GM21529 (cell line): ENCODE data around the gene CHD1.
"Not testable (repeated sequence)": the region's sequence is repeated elsewhere in the genome, so short reads cannot be mapped to it uniquely, and the experiment has no call there.

Source experiments
- ATAC-seq: cut with Tn5 transposase; IDR thresholded peaks from one replicate; pipeline ENCODE4 v1.9.1; 2021; ENCODE audit not compliant: unreplicated experiment

Gene CHD1

DNA sequence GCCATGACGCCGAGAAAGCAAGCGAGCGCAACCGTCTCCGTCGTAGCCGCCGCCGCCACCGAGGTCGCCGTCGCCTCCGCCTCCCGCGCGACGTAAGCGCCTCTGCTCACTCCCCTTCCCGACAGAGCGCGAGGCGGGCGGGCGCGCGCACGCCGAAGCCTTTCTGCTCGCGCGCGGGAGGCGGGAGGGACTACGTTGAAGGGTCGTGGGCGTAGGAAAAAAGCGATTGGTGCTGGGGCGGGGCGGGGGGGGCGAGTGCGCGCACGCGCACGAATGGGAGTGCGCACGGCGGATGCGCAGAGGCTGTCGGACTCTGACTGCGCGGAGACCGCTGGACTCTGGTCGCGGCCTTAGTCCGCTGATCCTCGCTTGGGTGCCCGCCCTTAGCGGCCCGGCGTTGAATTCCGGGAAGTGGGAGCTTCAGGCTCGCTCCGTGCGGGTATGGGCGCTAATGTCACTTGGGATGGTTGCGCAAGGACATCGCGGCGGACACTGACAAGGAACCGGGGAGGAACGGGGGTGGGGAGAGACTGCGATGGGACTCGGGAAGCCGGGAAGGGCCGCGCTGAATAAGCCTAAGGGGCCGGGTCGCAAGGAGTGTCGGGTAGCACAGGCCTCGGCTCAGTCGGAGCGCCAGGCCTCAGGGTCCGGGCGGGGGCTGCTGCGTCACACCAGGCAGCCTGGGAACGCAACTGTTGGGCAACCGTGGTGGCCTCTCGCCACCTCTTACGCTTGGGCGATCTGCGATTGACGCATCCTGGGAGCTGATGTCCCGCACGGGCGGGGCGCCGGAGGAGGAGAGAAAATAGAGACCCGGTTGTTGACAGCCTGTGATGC, at the start of gene CHD1:
TSS of gene CHD1 (minus strand) at position 135 of the 837 bp plus-strand sequence. CDS start 2,621 bp downstream, outside the sequence.
- peak; percentile 62 for ATAC-seq

DNA sequence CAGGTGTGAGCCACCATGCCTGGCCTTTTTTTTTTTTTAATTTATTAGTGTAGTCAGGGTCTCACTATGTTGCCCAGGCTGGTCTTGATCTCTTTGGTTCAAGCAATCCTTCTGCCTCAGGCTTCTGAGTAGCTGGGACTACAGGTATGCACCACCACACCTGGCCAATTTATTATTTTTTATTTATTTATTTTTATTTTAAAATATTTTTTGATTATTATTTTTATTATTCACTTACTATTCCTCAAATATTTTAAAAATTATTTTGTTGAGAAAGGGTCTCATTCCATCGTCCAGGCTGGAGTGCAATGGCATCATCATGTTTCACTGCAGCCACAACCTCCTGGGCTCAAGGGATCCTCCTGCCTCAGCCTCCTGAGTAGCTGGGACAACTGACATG, 49.7 kb upstream of the CHD1 start:
- ATAC-seq, result no peak

DNA sequence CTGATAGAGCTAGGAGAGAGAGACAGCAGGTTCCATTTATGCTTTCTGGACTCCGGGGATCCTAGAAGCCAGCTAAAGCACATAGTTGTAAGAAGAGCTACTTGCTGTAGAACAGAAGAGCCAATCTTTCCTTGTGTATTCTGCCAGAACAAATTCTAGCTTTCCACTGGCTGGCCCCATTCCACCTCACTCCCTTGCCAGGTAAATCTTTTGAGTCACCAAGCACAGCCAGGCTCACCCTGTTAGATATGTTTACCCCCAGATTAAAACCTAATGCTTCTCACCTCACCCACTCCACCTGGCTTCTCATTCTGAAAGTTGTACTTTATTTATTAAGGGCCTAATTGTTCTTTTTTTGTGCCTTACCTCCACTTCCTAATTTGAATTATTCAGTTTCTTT, 48.9 kb upstream of the CHD1 start:
- ATAC-seq, result no peak

DNA sequence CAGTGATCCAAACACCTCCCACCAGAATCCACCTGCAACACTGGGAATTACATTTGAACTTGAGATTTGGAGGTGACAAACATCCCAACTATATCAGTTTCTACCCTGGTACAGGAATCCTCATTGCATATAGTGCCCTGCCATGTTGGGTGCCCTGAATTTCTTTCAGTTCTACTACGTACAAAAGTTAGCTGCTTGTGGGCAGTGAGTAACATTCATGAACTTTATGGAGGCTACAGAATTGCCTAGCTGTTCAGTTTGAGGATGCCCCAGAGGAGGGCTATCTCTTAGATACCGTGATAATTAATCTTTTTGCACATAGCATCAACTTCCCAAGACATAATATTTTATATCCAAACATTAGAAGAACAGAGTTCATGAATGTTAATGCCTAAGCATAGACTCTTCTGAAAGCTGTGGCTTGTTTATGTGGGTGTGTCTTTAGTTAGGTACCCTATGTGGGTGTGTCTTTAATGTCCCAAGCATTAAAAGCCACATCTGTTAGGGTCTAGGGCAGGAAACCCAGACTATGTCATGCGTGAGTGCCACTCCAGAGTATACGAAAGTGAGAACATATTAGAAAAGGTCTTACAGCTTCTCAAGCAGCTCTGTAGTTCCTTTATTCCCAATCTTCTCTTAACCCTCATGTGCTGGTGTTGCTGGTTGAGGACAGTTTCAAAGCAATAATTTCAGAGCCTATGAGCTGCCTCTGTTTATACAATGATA, 47.0 kb upstream of the CHD1 start:
- ATAC-seq, result peak; percentile 92

DNA sequence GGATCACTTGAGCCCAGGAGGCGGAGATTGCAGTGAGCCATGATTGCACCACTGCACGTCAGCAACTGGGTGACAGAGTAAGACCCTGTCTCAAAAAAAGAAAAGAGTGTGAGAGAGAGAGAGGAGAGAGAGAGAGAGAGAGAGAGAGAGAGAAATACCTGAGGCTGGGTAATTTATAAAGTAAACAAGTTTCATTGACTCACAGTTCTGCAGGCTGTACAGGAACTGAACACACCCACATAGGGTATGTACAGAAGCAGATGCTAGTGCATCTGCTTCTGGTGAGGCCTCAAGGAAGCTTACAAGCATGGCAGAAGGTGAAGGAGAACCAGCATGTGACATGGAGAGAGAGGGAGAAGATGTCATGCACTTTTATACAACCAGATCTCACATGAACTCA, 46.4 kb upstream of the CHD1 start:
- no peak for ATAC-seq

DNA sequence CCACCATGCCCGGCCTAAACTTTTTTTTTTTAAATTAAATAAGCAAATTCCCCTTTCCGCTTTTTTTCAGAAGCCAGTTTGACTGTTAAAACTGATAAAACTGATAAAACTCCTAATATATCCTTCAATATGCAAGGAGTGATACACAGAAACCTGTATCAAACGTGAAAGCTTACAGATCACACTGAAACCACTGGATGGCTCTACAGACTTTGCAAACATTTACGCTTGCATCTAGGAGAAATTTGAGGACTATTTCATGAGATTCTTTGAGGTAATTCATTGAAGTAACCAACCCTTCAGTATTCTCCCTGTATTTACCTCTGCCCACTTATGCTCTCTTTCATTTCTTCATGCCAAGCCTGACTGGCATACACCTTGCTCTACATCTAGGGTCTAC, 40.6 kb upstream of the CHD1 start:
- ATAC-seq, result no peak

DNA sequence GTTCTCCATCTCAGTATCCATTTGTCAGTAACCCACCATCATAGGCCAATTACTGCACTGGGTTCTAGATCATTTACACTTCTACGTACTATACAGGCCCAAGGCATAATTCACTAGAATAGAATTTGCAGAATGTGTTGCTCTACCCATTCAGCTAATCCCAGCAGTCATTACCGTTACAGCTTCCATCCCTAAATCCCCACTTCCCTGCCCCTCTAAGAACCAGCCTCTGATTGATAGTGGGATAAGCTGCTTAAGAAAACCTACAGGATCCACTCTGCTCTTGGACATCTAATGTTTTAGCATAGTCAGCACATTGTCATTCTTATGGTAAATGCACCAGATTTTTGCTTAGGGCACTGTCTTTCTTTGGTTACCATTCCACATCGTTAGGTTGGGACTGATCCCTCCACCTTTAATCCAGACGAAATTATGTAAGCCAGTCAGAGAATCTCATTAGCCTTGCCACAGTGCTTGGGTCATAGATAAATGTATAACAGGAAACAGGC, 39.3 kb upstream of the CHD1 start:
- ATAC-seq, result no peak

DNA sequence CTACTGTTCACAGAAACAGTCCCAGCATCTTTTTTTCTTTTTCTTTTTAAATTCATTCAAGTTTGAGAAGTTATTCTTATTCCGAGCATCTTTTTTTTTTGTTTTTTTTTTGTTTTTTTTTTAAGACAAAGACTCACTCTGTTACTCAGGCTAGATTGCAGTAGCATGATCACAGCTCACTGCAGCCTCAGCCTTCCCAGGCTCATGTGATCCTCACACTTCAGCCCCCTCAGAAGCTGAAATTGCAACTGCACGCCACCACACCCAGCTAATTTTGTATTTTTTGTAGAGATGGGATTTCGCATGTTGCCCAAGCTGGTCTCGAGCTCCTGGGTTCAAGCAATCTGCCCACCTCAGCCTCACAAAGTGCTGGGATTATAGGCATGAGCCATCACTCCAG, 36.4 kb upstream of the CHD1 start:
- ATAC-seq, result no peak

DNA sequence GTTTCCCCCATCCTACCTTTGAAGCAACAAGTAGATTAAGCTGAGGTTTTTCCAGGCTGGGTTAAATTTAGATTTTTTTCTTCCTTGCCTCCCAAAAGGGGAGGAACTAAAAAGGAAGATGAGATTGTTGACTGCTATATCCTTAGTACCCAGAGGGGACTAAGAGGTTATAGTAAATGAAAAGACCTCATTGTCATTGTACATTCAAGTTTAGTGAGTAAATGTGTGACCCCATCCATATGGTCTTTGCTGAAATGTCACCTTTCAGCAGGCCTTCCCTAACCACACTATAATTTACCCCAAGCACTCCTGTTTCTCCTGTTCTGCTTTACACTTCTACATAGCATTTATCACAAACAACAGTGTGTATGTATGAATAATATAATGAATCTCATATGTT, 35.8 kb upstream of the CHD1 start:
- no peak for ATAC-seq

DNA sequence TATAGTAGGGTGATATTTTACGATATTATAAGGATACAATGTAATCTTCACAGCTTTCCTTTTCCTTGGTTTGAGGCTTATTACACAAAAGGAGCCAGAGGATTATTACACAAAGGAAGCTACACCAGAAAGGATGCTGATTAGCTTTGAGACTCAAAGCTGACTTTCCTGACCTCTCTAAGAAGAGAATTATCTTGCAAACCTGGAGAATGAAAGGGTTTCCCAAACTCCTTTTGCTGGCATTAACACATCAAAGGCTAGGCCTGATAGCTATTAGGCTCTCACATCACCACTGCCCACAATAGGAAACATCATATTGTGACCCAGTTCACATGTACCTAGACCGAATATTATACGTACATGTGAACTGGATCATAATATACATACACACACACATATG, 34.2 kb upstream of the CHD1 start:
- no peak for ATAC-seq

DNA sequence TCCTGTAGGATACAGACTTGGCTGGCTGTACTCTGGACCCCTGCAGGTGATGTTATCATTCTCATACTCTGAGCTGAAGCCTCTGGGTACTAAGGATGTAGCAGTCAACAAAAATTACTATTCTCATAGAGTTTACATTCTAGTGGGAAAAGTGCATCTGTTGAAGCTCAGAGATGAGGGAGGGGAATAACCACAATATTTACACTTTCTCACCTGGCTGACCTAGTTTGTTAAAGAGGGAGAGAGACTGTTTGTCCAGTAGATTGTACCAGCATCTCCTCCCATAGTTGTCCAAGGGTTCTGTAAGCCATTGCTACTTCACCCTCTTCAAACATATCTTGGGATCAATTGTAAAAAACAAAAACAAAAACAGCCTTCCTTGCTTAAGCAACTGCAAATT, 33.8 kb upstream of the CHD1 start:
- ATAC-seq, result no peak

DNA sequence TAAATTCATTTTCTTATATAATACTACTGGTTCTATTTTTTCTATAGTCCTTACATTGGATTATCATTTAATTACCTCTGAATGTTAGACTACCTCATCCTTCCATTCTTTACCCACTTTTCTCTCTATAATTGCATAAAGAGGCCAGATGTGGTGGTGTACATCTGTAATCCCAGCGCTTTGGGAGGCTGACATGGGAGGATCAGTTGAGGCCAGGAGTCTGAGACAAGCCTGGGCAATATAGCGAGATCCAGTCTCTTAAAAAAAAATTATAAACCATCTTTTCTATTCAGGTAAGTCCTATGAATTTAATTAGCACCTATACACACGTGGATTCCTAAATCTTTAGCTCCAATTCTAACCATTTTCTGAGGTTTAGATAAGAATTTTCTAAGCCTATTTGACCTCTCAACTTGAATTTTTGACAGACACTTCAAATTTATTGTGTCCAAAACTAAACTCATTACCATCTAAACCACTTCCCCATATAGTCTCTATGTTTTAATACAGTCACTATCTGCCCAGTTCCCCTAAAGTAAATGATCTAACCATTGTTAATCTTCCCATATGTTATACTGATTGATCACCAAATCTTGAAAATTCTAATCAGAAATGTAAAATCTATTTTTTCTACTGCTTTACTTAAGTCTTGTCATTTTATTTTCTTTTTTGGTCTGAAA, 33.0 kb upstream of the CHD1 start:
- no peak for ATAC-seq

DNA sequence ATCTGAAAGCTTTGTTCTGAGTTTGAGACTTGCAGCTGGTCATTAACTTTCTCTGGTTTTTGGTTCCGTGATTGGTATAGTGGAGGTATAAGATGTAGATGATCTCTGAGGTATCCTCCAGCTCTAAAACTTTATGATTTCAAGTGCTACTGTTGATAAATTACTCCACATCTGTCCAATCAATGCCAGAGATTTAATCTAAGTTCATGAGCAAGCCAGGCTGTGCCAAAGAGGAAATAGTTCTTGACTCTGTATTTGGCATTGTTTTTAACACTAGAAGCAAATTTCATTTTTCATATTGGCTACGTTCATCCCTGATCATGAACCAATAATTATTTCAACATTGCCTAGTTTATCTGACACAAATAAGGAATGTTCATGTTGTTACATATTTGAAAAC, 28.5 kb upstream of the CHD1 start:
- ATAC-seq, result no peak

DNA sequence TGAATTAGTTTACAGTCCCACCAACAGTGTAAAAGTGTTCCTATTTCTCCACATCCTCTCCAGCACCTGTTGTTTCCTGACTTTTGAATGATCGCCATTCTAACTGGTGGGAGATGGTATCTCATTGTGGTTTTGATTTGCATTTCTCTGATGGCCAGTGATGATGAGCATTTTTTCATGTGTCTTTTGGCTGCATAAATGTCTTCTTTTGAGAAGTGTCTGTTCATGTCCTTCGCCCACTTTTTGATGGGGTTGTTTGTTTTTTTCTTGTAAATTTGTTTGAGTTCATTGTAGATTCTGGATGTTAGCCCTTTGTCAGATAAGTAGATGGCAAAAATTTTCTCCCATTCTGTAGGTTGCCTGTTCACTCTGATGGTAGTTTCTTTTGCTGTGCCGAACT, 27.1 kb upstream of the CHD1 start:
- ATAC-seq, result not testable (repeated sequence)

DNA sequence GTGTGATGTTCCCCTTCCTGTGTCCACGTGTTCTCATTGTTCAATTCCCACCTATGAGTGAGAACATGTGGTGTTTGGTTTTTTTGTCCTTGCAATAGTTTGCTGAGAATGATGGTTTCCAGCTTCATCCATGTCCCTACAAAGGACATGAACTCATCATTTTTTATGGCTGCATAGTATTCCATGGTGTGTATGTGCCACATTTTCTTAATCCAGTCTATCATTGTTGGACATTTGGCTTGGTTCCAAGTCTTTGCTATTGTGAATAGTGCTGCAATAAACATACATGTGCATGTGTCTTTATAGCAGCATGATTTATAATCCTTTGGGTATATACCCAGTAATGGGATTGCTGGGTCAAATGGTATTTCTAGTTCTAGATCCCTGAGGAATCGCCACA, 26.7 kb upstream of the CHD1 start:
- not testable (repeated sequence) for ATAC-seq

DNA sequence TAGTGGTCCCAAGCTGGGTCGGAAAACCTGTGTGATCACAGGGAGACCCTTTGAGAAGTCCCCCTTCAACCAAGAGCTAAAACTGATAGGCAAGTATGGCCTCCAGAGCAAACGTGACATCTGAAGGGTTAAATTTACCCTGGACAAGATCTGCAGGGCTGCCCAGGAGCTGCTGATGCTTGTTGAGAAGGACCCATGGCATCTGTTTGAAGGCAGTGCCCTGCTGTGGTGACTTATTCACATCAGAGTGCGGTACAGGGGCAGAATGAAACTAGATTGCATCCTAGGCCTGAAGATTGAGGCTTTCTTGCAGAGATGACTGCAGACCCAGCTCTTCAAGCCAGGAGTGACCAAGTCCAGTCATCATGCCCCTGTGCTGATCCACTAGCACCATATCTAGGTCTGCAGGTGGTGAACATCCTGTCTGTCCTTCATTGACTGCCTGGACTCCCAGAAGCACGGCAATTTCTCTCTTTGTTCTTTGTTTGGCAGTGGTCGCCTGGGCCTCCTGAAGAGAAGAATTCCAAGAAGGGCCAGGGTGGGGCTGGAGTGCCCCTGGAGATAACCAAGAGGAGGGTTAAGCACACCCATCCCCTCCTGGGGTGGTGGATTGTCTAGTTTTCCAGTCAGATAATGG, 25.7 kb upstream of the CHD1 start:
- no peak for ATAC-seq

DNA sequence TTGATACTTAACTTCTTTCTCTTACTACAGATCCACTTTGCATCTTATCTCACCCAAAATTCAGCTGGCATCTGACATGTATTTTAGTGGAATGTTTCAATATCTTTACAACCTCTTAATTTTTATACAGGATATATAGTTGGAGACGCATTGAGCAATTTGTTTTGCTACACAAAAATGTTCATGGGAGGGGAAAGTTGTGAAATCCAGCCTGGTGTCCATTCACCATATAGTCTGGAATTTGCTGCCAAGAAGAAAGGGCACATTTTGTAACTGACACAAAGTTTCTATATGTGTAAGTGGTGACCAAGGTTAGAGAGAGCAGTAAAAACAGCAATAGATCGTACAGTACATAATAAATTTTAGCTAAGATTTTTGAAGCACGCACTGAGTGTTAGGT, 14.0 kb upstream of the CHD1 start:
- no peak for ATAC-seq

DNA sequence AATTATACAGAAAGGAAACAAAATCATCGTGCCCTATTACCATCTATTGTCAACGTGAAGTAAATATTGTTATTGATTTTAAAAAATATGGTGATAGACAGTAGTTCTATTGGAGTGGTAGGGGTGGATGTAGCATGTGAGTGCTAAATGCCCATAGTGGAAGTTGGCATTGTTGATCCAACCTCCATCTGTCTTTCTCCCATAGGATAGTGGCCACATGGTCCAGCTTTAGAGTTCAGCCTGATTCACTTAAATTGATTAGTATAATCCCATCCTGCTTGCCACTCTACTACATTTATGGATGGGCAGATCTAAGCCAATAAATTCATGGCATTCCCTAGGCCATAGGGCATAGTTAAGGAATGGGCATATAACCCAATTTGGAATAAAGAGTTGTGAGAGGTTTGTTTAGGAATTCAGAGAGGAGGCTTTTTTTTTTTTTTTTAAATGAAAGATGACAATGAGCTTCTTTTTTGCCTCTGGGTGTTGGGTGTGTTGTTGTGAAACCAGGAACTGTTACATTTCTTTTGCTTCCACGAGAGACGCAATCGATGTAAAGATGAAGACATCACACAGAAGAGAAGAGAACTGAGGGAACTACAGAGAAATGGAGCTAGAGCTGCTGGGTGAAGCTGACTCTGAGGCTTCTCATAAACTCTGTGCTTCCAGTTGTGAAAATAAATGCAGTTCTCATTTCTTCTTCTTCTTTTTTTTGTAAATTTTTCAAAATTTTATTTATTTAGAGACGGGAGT, 12.5 kb upstream of the CHD1 start:
- ATAC-seq, result no peak

DNA sequence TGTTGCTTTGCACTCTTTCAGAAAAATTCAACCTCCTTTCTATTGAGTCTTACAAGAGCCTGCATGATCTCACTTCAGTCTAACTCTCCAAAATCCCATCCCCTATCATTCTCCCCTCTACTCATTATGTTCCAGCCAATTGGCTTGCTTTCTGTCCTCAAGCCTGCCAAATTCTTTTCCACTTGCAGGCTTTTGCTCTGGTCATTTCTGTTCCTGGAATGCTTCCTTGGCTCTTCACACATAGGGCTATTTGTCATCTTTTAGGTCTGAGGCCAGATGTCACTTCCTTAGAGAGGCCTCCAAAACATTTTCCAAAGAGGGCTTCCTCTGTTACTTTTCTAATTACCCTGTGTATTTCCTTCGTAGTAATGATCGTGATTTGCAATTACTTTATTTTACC, 11.8 kb upstream of the CHD1 start:
- ATAC-seq, result no peak

DNA sequence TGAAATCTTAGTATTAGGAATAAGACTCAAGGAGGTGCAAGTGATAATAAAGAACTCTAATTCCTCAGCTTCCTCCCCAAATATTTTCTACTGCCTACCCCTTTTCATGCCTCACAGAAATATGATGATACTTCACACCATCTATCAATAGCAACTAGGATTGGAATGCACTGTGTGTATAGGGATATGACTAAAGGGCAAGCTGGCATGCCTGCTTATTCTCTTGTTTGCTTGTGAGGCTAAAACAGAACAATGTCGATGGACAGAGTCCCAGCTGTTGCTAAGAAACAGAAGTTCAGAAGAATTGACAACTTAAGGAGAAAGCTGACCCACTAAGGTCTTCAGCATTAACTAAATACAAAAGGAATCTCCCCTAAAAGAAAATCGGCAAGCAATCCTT, 9.7 kb upstream of the CHD1 start:
- no peak for ATAC-seq
